Activated CD4-positive, alpha-beta T cell treated with anti-CD3 and anti-CD28 coated beads, Interleukin-2, Interleukin-6, amounts not matched to agents 100 ng/mL and 50 ng/mL, durations not matched to agents 16 hours and 8 hours (primary cell): ENCODE results near the gene RSAD1.

Experiments
- DNase-seq: peaks from one replicate; pipeline ENCODE4 v3.0.0-alpha.2; 2020

RSAD1 gene

GRCh38 chr17:50478391-50479381 is at the start of gene RSAD1:
Gene RSAD1, plus strand, starts transcription at chr17:50478860. Its CDS starts 25 bp downstream, at chr17:50478885.
- peak; percentile 92 for DNase-seq

- no peak for DNase-seq
Observed at GRCh38 chr17:50429793-50430192, 48.9 kb upstream of the RSAD1 start.

GRCh38 chr17:50430821-50431618 is 47.6 kb upstream of the RSAD1 start:
- DNase-seq, result no peak

- no peak for DNase-seq
Observed at GRCh38 chr17:50432125-50432762, 46.4 kb upstream of the RSAD1 start.

GRCh38 chr17:50437409-50437808 is 41.3 kb upstream of the RSAD1 start:
- DNase-seq, result no peak

GRCh38 chr17:50439008-50439407 is 39.7 kb upstream of the RSAD1 start:
- DNase-seq, result no peak

- no peak for DNase-seq
Observed at GRCh38 chr17:50440172-50440837, 38.4 kb upstream of the RSAD1 start.

GRCh38 chr17:50440838-50441829 is 37.5 kb upstream of the RSAD1 start:
- no peak for DNase-seq

GRCh38 chr17:50443505-50443974 is 35.1 kb upstream of the RSAD1 start:
- DNase-seq, result no peak

- DNase-seq, result no peak
Observed at GRCh38 chr17:50444841-50445715, 33.6 kb upstream of the RSAD1 start.

GRCh38 chr17:50445730-50446325 is 32.8 kb upstream of the RSAD1 start:
- no peak for DNase-seq

GRCh38 chr17:50447870-50448595 is 30.6 kb upstream of the RSAD1 start:
- DNase-seq, result no peak

- no peak for DNase-seq
Observed at GRCh38 chr17:50448643-50449042, 30.0 kb upstream of the RSAD1 start.

GRCh38 chr17:50451943-50452629 is 26.6 kb upstream of the RSAD1 start:
- DNase-seq, result no peak

GRCh38 chr17:50452630-50453300 is 25.9 kb upstream of the RSAD1 start:
- DNase-seq, result no peak

- no peak for DNase-seq
Observed at GRCh38 chr17:50453901-50454300, 24.8 kb upstream of the RSAD1 start.

GRCh38 chr17:50457621-50458020 is 21.0 kb upstream of the RSAD1 start:
- no peak for DNase-seq

GRCh38 chr17:50458270-50458669 is 20.4 kb upstream of the RSAD1 start:
- DNase-seq, result no peak
